K562 (cell line): ENCODE data around the gene SLC2A10. TPM values are rescaled to one million over a fixed set of nuclear protein-coding genes. Genes with fewer than 3 reads are reported as not detected.

Source experiments
- ARHGAP35 ChIP-seq: fragments of 450-650 bp; IDR thresholded peaks from 2 replicates; pipeline ENCODE4 v1.6.1; 2018; ENCODE audit not compliant: partially characterized antibody
- CCAR2 ChIP-seq: fragments of 200-400 bp; formaldehyde crosslinking; IDR thresholded peaks from 2 replicates; pipeline ENCODE4 v1.6.1; 2017; ENCODE audit warnings: mild to moderate bottlenecking, low read depth, low read length
- CREB3 ChIP-seq: fragments of 450-650 bp; conservative IDR thresholded peaks from 2 replicates; pipeline ENCODE4 v1.6.1; 2016; ENCODE audit warnings: missing genetic modification characterization, low read depth, mild to moderate bottlenecking, missing compliant biosample characterization, moderate library complexity
- ELK1 ChIP-seq: sonication (generic); formaldehyde crosslinking; IDR thresholded peaks from 2 replicates; pipeline ENCODE4 v1.8.1; 2022; ENCODE audit warnings: missing genetic modification reagents
- FOXJ3 ChIP-seq: sonication (generic); formaldehyde crosslinking; IDR thresholded peaks from 2 replicates; pipeline ENCODE4 v1.4.0; 2020; ENCODE audit warnings: mild to moderate bottlenecking, missing genetic modification reagents
- GATAD2B ChIP-seq: fragments of 450-650 bp; IDR thresholded peaks from 2 replicates; pipeline ENCODE4 v1.6.1; 2017; ENCODE audit warnings: mild to moderate bottlenecking, borderline replicate concordance
- HDAC8 ChIP-seq: fragments of 450-650 bp; IDR thresholded peaks from 2 replicates; pipeline ENCODE4 v1.6.1; 2016; ENCODE audit warnings: mild to moderate bottlenecking, missing genetic modification characterization, moderate library complexity, missing compliant biosample characterization
- IFI16 ChIP-seq: fragments of 250-450 bp; sonication (Bioruptor Pico); IDR thresholded peaks from 2 replicates; pipeline ENCODE4 v2.1.2; 2022; ENCODE audit warnings: mild to moderate bottlenecking, inconsistent platforms
- IRF1 ChIP-seq: sonication (generic); formaldehyde crosslinking; IDR thresholded peaks from 2 replicates; pipeline ENCODE4 v1.8.0; 2022; ENCODE audit warnings: missing genetic modification reagents, mild to moderate bottlenecking, borderline replicate concordance
- KAT7 ChIP-seq: sonication (generic); formaldehyde crosslinking; IDR thresholded peaks from 2 replicates; pipeline ENCODE4 v1.8.0; 2022; ENCODE audit warnings: missing genetic modification reagents, mild to moderate bottlenecking, borderline replicate concordance
- LEF1 ChIP-seq: fragments of 450-650 bp; IDR thresholded peaks from 2 replicates; pipeline ENCODE4 v1.6.1; 2016; ENCODE audit warnings: mild to moderate bottlenecking
- NCOA1 ChIP-seq: fragments of 450-650 bp; IDR thresholded peaks from 2 replicates; pipeline ENCODE4 v1.6.1; 2016; ENCODE audit warnings: low read depth
- NCOA6 ChIP-seq: fragments of 450-650 bp; IDR thresholded peaks from 2 replicates; pipeline ENCODE4 v1.6.1; 2017; ENCODE audit warnings: mild to moderate bottlenecking
- NFYB ChIP-seq: IDR thresholded peaks from 2 replicates; pipeline ENCODE4 v1.6.1; 2011; ENCODE audit warnings: mild to moderate bottlenecking, moderate library complexity; ENCODE audit not compliant: insufficient read length; ENCODE audit errors: extremely low read depth
- POU5F1 ChIP-seq: fragments of 150-350 bp; IDR thresholded peaks from 2 replicates; pipeline ENCODE4 v1.6.1; 2014; ENCODE audit warnings: borderline replicate concordance, low read length, low read depth, mild to moderate bottlenecking; ENCODE audit not compliant: partially characterized antibody
- SPI1 ChIP-seq: IDR thresholded peaks from 2 replicates; pipeline ENCODE4 v1.6.1; 2011; ENCODE audit warnings: low read depth, low read length, control low read depth, borderline replicate concordance
- SREBF1 ChIP-seq: fragments of 150-350 bp; IDR thresholded peaks from 2 replicates; pipeline ENCODE4 v1.6.1; 2014; ENCODE audit warnings: antibody characterized with exemption, low read depth, low read length, borderline replicate concordance
- TAF9B ChIP-seq: fragments of 450-650 bp; IDR thresholded peaks from 2 replicates; pipeline ENCODE4 v1.6.1; 2018; ENCODE audit warnings: mild to moderate bottlenecking; ENCODE audit not compliant: partially characterized antibody
- TCF3 ChIP-seq: sonication (generic); formaldehyde crosslinking; IDR thresholded peaks from 2 replicates; pipeline ENCODE4 v1.4.0; 2020; ENCODE audit warnings: mild to moderate bottlenecking, missing genetic modification reagents
- TOE1 ChIP-seq, 2 experiments: fragments of 450-650 bp in 1 of 2; sonication (generic) in 1 of 2; formaldehyde crosslinking in 1 of 2; IDR thresholded peaks; 2 replicates each; pipeline versions ENCODE4 v1.7.1 to v1.8.0; 2016 to 2022; ENCODE audit warnings: borderline replicate concordance in 2 of 2, mild to moderate bottlenecking in 2 of 2, antibody characterized with exemption in 1 of 2, inconsistent platforms in 1 of 2, low read depth in 1 of 2, missing genetic modification reagents in 1 of 2, moderate library complexity in 1 of 2
- ZNF134 ChIP-seq: fragments of 250-450 bp; sonication (Bioruptor Pico); conservative IDR thresholded peaks from 2 replicates; pipeline ENCODE4 v1.4.0; 2020
- ZNF324 ChIP-seq: fragments of 250-450 bp; sonication (Bioruptor Pico); IDR thresholded peaks from 2 replicates; pipeline ENCODE4 v1.4.0; 2020; ENCODE audit warnings: mild to moderate bottlenecking
- polyA plus RNA-seq, 8 experiments: library from polyadenylated mRNA; depleted of rRNA in 4 of 8; stranded (reverse) in 5 of 8; unstranded in 3 of 8; fragments of >200 nt; fragmentation: Nextera tagmentation in 2 of 8; fragmentation: Illumina TruSeq in 1 of 8; extraction: Ambion mirVana in 2 of 8; extraction: Trizol in 1 of 8; gene quantifications; 2 replicates each; pipeline versions ENCODE4 v1.2.1 to v1.2.3, GENCODE V29; 2011 to 2014; ENCODE audit warnings: inconsistent platforms in 1 of 8, missing spikeins in 1 of 8
- total RNA-seq, 7 experiments: library from RNA; depleted of rRNA in 6 of 7; stranded (reverse); fragments of >200 nt in 6 of 7; fragmentation: Illumina TruSeq in 2 of 7; extraction: Trizol in 2 of 7; gene quantifications; 2 replicates each; pipeline versions ENCODE4 v1.2.1 to v1.2.3, GENCODE V29; 2011 to 2021; ENCODE audit warnings: low replicate concordance in 1 of 7

SLC2A10 gene
- total and polyA plus RNA-seq, 9 of the 15 experiments (the other 6 are each of a cell fraction or from before 2014, with no cell fraction given) = 0.01 to 1.8 (median 0.10) TPM

GRCh38 chr20:46683939-46684750, 25.3 kb upstream of the SLC2A10 start (continued):
- TF ChIP-seq KAT7 (CRISPR knock-in tag) (peak; percentile 87; the same call in 1 of the 2 replicates), ARHGAP35 (peak; percentile 87), FOXJ3 (no peak), POU5F1 (no peak), SPI1 (peak; percentile 65; the same call in 1 of the 2 replicates), ELK1 (CRISPR knock-in tag) (no peak), TCF3 (CRISPR knock-in tag) (no peak), CREB3 (tag) (no peak; the same call in 1 of the 2 replicates), IFI16 (CRISPR knock-in tag) (no peak), TOE1 (IDR thresholded peaks at IDR 0.05; ENCODE audit: borderline replicate concordance) (peak; percentile 87; the same call in 1 of the 2 replicates), TOE1 (CRISPR knock-in tag; IDR thresholded peaks at IDR 0.05; ENCODE audit: borderline replicate concordance, low read depth) (no peak), IRF1 (CRISPR knock-in tag) (no peak), TAF9B (peak; percentile 56), LEF1 (0 out of 2 replicates have a peak, but pooled peaks have one; percentile 39), ZNF324 (CRISPR knock-in tag) (peak; percentile 42; the same call in 1 of the 2 replicates), NCOA6 (no peak), CCAR2 (no peak), HDAC8 (tag) (no peak), SREBF1 (no peak), NFYB (no peak), NCOA1 (no peak), ZNF134 (CRISPR knock-in tag) (no peak), GATAD2B (no peak)
